ENCODE measurements around the gene SPATA25.
"Not testable (repeated sequence)": the region's sequence is repeated elsewhere in the genome, so short reads cannot be mapped to it uniquely, and the experiment has no call there.

The SPATA25 gene

GRCh38 chr20:45913116-45913515 is 25.7 kb upstream of the SPATA25 start:
- DNase-seq (ENCODE audit: low spot score), result peak; percentile 39

- DNase-seq (ENCODE audit: low spot score), result no peak
These were observed 24.9 kb upstream of the SPATA25 start for GRCh38 chr20:45912344-45912682.

GRCh38 chr20:45911486-45912343 is 24.3 kb upstream of the SPATA25 start, which contains the start of gene PLTP:
Gene PLTP, minus strand, starts transcription at chr20:45912155. Its CDS starts 703 bp downstream, at chr20:45911452.
- no peak for DNase-seq (ENCODE audit: low spot score)

GRCh38 chr20:45910670-45911485 is 23.5 kb upstream of the SPATA25 start:
- DNase-seq (ENCODE audit: low spot score), result peak; percentile 100

- DNase-seq (ENCODE audit: low spot score), result no peak
These were observed 22.6 kb upstream of the SPATA25 start for GRCh38 chr20:45909817-45910669.

- no peak for DNase-seq (ENCODE audit: low spot score)
These were observed 21.9 kb upstream of the SPATA25 start for GRCh38 chr20:45909336-45909808.

GRCh38 chr20:45908084-45908483 is 20.7 kb upstream of the SPATA25 start:
- no peak for DNase-seq (ENCODE audit: low spot score)

GRCh38 chr20:45907219-45907948 is 20.0 kb upstream of the SPATA25 start:
- no peak for DNase-seq (ENCODE audit: low spot score)

- peak; percentile 96 for DNase-seq (ENCODE audit: low spot score)
These were observed 18.2 kb upstream of the SPATA25 start for GRCh38 chr20:45905505-45906079.

- no peak for DNase-seq (ENCODE audit: low spot score)
These were observed 17.4 kb upstream of the SPATA25 start for GRCh38 chr20:45904583-45905504.

GRCh38 chr20:45902199-45902701 is 14.8 kb upstream of the SPATA25 start:
- no peak for DNase-seq (ENCODE audit: low spot score)

GRCh38 chr20:45901332-45901731 is 13.9 kb upstream of the SPATA25 start:
- not testable (repeated sequence) for DNase-seq (ENCODE audit: low spot score)

GRCh38 chr20:45899046-45899835 is 11.8 kb upstream of the SPATA25 start:
- no peak for DNase-seq (ENCODE audit: low spot score)

GRCh38 chr20:45898285-45898684 is 10.9 kb upstream of the SPATA25 start:
- no peak for DNase-seq (ENCODE audit: low spot score)

- no peak for DNase-seq (ENCODE audit: low spot score)
These were observed 10.3 kb upstream of the SPATA25 start for GRCh38 chr20:45897692-45898091.

GRCh38 chr20:45897289-45897688 is 9.9 kb upstream of the SPATA25 start:
- DNase-seq (ENCODE audit: low spot score), result no peak

GRCh38 chr20:45896641-45897161 is 9.3 kb upstream of the SPATA25 start:
- DNase-seq (ENCODE audit: low spot score), result no peak

GRCh38 chr20:45894797-45895196 is 7.4 kb upstream of the SPATA25 start:
- DNase-seq (ENCODE audit: low spot score), result no peak

- no peak for DNase-seq (ENCODE audit: low spot score)
These were observed 6.4 kb upstream of the SPATA25 start for GRCh38 chr20:45893831-45894230.

Measured in RKO (cell line).